ENCODE results near the gene MSI2.

- no peak for TF ChIP-seq ZNF766 (CRISPR knock-in tag; conservative IDR thresholded peaks at IDR 0.05)
- no peak for TF ChIP-seq THAP12 (CRISPR knock-in tag; IDR thresholded peaks at IDR 0.05)
- TF ChIP-seq POLR2AphosphoS5 (IDR thresholded peaks at IDR 0.05; ENCODE audit: control insufficient read depth, insufficient read depth, low read depth, low read length) = no peak
- TF ChIP-seq NFIC (IDR thresholded peaks at IDR 0.05) = no peak
- no peak for TF ChIP-seq TRIM25 (IDR thresholded peaks at IDR 0.05; ENCODE audit: borderline replicate concordance)
Observed at GRCh38 chr17:57519800-57520199, 263.5 kb downstream of the MSI2 start.

Measured in K562 (cell line).